Activated T-cell treated with anti-CD3 and anti-CD28 coated beads, Interleukin-2, amount 50 U/mL, for 72 hours (primary cell): ENCODE measurements around the gene BHLHE41. TPM values are rescaled to one million over a fixed set of nuclear protein-coding genes. Genes with fewer than 3 reads are reported as not detected.
A peak's percentile ranks its signal among the peaks of the same experiment; 100 is the strongest.

Experiments
- ATAC-seq, 2 donors: fragments of 150-1000 bp; cut with Tn5 transposase; replicated peaks in 1 of 2; 2 replicates each; pipeline ENCODE4 v1.10.0; 2021; ENCODE audit warnings: moderate library complexity in 2 of 2, mild to moderate bottlenecking in 1 of 2
- DNase-seq, 2 donors: peaks; one replicate each; pipeline ENCODE4 v3.0.0; 2021 to 2022; ENCODE audit warnings: mixed read lengths in 1 of 2
- H3K27ac Mint-ChIP-seq: one replicate; pipeline ENCODE4 v1.8.0; 2022; ENCODE audit warnings: mild to moderate bottlenecking, moderate library complexity, mixed read lengths
- H3K27me3 Mint-ChIP-seq: one replicate; pipeline ENCODE4 v1.8.0; 2022; ENCODE audit warnings: low read depth, mixed read lengths
- H3K36me3 Mint-ChIP-seq, 2 donors: one replicate each; pipeline ENCODE4 v1.8.0; 2022; ENCODE audit warnings: mixed read lengths in 2 of 2, mild to moderate bottlenecking in 1 of 2; ENCODE audit not compliant: insufficient read depth in 2 of 2
- H3K4me1 Mint-ChIP-seq: one replicate; pipeline ENCODE4 v1.8.0; 2022; ENCODE audit warnings: low read depth, mixed read lengths
- H3K4me3 Mint-ChIP-seq, 2 donors: one replicate each; pipeline ENCODE4 v1.8.0; 2022; ENCODE audit warnings: mild to moderate bottlenecking in 2 of 2, mixed read lengths in 2 of 2, moderate library complexity in 2 of 2
- H3K9me3 Mint-ChIP-seq, 2 donors: one replicate each; pipeline ENCODE4 v1.8.0; 2022; ENCODE audit warnings: mixed read lengths in 2 of 2
- total RNA-seq, 2 donors: library from RNA; stranded (reverse); gene quantifications; one replicate each; pipeline ENCODE4 v1.2.3, GENCODE V29; 2022

Gene BHLHE41
- total RNA-seq, 2 donors from 2014 or later: not detected

DNA sequence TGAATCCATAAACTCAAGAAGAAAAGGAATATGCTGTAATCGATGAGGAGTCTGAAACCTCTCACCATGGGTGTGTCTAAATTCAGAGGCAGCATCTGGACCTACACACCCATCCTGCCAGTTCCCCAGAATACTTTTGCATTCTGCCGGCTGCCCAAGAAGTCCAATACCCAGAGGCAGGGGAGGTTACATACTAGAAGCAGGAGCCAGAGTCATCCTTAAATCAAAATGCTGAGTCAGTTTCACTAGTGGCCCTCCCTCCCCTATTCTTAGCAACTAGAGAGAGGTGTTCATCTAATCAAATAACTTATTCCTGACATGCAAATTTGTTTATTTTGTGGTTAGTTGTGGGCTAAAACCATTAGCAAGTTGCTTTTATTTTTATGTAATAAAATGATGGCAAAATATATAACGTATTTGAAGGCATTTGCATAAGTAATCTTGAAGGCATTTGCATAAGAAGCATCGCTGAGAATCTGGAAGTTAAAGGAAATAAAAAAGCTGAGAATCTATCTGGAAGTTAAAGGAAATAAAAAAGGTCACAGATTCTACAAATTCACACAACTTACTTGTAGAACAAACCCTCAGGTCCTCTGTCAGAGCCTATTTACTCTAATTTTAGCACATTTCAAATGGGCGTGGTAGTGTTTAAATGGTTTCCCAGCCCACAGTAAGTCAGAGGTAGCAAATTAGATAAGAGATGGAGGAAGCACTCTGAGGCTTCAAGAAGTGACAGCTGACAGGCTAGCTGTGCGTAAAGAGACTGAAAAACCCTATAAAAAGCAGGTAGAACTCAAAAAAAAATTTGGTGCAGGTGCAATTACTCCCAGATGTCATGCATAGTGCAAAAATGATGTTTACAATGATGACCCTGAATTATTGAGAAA lies 7.8 kb downstream of the BHLHE41 start:
- DNase-seq (no peak), ATAC-seq (no peak)
- no peaks in the 10 kb centered on the region for H3K36me3 Mint-ChIP-seq
- H3K4me3 Mint-ChIP-seq: no peak overlapping the region
- no peaks in the 10 kb centered on the region for H3K9me3 Mint-ChIP-seq
- peaks cover 65% of the 10 kb centered on the region for H3K27me3 Mint-ChIP-seq
- H3K27ac Mint-ChIP-seq: no peak overlapping the region
- H3K4me1 Mint-ChIP-seq: peaks cover 16% of the 10 kb centered on the region

DNA sequence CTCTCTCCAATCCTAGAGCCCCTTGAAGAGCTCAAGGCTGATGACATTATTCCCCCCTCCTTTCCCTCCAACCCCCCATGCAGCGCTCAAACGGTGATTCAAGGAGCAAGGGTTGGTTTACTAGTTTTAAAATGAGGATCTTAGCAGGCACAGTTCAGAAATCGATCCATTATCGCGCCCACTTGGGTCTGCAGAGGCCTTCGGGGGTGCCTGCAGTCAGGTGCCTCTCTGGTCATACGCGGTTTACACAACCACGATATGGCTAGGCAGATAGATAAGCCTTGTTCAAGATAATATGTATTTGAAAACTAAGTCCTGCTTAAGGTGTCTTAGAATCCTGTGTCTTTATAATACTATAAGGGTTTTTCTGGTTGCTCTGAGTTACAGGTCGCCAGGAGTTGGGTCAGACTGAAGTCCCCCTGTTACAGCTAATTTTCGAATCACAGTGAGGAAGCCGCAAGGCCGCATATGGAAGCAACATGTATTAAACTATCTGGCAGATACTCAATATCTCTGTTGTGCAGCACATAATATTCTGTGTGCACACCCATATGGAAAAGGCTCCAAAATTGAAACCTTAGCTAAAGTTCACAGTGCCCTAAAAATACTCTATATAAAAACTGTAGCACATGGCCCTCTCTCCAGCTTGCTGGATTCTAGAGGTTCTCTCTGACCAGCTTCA lies 10.0 kb downstream of the BHLHE41 start:
- peaks cover 11% of the 10 kb centered on the region for H3K4me1 Mint-ChIP-seq
- ATAC-seq: no peak
- no peaks in the 10 kb centered on the region for H3K36me3 Mint-ChIP-seq
- DNase-seq: no peak
- no peaks in the 10 kb centered on the region for H3K9me3 Mint-ChIP-seq
- peaks cover 49% of the 10 kb centered on the region for H3K27me3 Mint-ChIP-seq
- peak overlapping the region; percentile 60 to 72 for H3K4me3 Mint-ChIP-seq
- H3K27ac Mint-ChIP-seq: no peak overlapping the region

DNA sequence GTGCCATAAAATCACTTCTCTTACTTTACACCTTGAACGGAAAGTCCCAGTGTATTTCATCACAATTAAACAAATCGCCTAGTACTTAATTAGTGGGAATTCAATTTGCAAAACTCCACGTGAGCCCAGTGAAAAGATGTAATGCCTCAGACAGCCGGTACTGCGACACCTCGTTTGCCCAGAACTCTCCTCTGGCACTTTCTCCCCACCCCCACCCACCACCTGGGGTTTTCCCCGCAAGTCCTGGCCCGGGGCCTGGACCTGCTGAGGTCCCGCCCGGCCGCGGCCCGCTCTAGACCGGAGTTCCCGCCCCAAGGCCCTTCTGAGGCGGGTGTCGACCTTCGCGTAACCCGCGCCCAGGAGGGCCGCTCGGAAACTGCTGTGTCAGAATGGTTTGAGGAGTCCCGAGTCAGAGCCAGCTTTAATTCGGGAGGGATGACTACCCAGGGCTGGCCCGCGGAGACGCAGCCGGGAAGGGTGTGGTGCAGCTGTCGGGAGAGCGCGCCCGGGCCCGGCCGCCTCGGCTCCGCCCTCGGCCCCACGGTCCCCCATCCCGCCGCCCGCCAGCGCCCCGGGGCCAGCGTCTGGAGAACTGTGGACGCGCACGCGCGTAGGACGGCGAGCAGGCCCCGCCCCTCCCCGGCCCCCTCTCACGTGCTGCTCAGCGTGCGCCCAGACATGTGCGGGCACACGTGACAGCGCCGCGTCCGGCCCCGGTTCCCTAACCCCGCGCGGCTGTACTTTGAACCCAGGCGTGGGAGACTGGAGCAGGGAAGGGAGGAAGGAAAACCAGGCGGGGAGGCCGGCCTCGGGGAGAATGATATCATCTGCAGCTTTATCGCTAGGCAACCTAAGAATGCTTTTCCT lies 10.8 kb downstream of the BHLHE41 start:
- Mint-ChIP-seq H3K27ac (no peak overlapping the region), H3K4me3 (peak overlapping the region; percentile 77 to 85), H3K9me3 (no peaks in the 10 kb centered on the region), H3K36me3 (no peaks in the 10 kb centered on the region), H3K27me3 (peaks cover 47% of the 10 kb centered on the region), H3K4me1 (peaks cover 11% of the 10 kb centered on the region)
- peak; percentile 92 to 93 for ATAC-seq
- DNase-seq: peak; percentile 74 to 80

DNA sequence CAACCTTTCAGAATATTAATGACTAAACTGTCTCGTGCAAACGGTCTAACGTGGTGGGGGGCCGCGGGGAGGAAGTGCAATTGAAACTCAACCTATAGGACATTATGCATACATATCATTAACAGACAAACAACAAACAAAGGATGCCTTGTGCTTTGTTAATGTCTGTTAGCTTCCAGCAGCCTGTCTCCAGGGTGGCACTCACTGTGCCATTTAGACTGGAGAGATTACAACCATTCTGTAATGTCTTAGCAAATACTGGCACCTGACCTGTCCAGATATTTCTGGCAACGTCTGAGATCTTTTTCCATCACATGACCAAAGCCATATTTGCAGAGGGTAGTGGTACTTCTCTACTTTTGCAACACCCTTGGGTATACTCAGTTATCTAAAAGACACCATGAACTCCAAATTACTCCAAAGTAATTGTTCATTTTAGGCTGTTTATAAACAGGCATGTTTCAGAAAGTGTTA lies 11.6 kb downstream of the BHLHE41 start:
- H3K9me3 Mint-ChIP-seq: no peaks in the 10 kb centered on the region
- peak overlapping the region; percentile 77 to 85 for H3K4me3 Mint-ChIP-seq
- H3K27ac Mint-ChIP-seq: no peak overlapping the region
- no peaks in the 10 kb centered on the region for H3K36me3 Mint-ChIP-seq
- ATAC-seq (no peak), DNase-seq (no peak)
- H3K4me1 Mint-ChIP-seq: peaks cover 11% of the 10 kb centered on the region
- peaks cover 45% of the 10 kb centered on the region for H3K27me3 Mint-ChIP-seq

DNA sequence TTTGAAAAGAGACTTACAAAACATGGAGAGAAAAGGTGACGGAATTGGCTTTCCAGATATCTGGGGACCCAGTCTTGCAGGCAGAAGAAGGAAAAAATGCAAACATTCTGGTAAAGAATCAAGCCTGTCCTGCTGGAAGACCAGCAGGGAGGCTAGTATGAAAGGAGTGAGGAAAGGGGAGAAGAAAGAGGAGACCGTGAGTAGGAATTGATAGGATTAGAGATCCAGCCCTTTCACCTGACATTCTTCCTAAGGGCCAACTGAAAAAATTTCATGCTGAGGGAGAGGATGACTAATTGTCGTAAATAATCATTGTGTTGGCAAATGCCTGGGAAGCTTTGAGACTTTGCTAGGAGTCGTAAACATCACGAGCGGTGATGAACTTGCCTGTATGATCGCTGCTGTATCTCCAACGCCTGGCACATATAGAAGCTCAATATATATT lies 12.1 kb downstream of the BHLHE41 start:
- Mint-ChIP-seq H3K4me3 (peak overlapping the region in 1 of 2 donors; percentile 21), H3K27ac (no peak overlapping the region), H3K27me3 (peaks cover 43% of the 10 kb centered on the region), H3K36me3 (no peaks in the 10 kb centered on the region), H3K9me3 (no peaks in the 10 kb centered on the region), H3K4me1 (peaks cover 11% of the 10 kb centered on the region)
- no peak for DNase-seq
- ATAC-seq: no peak

DNA sequence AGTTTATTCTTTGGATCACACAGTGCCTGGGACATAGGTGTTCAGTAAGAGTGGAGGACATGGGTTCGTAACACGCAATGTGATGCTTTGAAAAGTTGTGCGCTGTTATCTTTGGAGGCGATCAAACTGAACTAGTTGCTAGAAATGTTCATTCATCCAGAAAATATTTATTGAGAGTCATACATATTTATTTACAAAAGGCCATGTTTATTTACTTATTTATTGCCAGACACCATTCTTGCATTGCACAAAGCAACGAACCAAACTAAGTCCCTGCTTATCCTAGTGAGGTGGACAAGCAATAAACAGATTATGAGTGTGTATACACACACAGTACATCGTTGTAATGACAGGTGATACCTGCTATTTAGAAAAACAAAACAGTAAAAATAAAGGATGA lies 12.6 kb downstream of the BHLHE41 start:
- Mint-ChIP-seq H3K27me3 (peaks cover 38% of the 10 kb centered on the region), H3K27ac (no peak overlapping the region), H3K36me3 (no peaks in the 10 kb centered on the region), H3K9me3 (no peaks in the 10 kb centered on the region), H3K4me1 (peaks cover 11% of the 10 kb centered on the region), H3K4me3 (peak overlapping the region in 1 of 2 donors; percentile 21)
- DNase-seq: no peak
- ATAC-seq: no peak

DNA sequence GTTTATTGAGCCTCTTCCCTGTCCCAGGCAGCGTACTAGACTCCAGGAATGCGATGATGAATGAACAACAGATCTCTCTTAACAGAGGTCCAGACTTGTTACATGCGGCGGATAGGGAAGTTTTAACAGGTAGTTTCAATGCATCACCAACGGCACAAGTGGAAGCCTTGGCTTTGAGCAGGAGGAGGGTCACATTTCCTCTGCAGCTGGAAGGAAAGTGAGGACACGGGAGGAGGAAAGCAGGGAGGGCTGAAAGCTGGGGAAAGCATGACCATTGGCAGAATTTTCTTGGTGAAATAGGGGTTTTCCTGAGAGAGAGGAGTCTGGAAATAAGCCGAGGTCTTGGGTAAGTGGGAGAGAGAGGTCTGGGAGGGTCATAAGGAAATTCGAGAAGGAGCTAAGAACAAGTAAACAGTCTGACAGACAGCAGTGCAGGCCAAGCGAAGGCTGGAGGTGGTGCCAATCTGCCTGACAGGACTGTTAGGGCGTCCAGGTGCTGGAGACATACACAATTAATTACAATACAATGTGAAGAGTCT lies 15.4 kb downstream of the BHLHE41 start:
- H3K27me3 Mint-ChIP-seq: peaks cover 28% of the 10 kb centered on the region

DNA sequence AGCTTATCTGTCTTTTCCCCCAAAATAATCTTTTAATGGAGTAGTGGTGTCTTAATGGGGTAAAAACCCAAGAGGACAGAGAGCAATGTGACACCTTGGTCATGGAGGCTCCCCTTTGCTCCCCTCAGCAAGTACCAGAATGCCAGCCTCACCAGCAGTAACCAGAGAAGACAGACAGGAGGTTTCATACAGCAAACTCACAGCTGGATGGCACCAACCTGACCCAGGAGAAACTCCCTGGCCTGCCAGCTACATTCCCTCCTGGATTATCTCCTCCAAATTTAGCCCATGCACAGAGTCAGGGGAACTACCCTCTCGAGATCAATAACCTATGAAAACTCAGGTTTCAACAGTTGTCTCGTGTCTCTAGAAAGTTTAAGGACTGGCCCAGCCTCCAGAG lies 15.9 kb downstream of the BHLHE41 start:
- H3K36me3 Mint-ChIP-seq: no peaks in the 10 kb centered on the region

More for the DNA sequence above, 15.4 kb downstream of the BHLHE41 start:
- H3K9me3 Mint-ChIP-seq: no peaks in the 10 kb centered on the region
- no peaks in the 10 kb centered on the region for H3K36me3 Mint-ChIP-seq
- peaks cover 6% of the 10 kb centered on the region for H3K4me1 Mint-ChIP-seq
- no peak overlapping the region for H3K27ac Mint-ChIP-seq
- ATAC-seq: no peak
- H3K4me3 Mint-ChIP-seq: no peak overlapping the region
- DNase-seq: no peak

DNA sequence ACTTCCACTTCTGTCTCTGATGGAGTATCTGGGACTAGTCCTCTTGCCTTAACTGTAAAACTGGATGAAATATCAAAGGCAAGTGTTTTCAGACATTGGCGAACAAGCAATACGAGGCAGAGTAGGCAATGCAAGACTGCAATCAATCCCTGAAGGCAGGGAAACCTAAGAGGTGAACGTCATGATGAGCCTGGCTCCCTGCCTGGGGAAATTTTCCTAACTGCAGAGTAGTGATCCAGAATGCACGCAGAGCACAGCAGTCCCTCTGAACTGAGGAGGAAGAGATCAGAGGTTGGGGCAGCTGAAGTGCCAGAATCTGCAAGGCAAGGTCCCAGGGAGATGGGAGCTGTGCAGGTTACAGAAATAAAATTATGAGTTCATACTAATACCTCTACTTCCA lies 18.5 kb downstream of the BHLHE41 start:
- DNase-seq (no peak), ATAC-seq (no peak)
- no peaks in the 10 kb centered on the region for H3K9me3 Mint-ChIP-seq
- no peaks in the 10 kb centered on the region for H3K36me3 Mint-ChIP-seq
- H3K4me1 Mint-ChIP-seq: no peaks in the 10 kb centered on the region
- no peak overlapping the region for H3K4me3 Mint-ChIP-seq
- H3K27me3 Mint-ChIP-seq: peaks cover 20% of the 10 kb centered on the region
- no peak overlapping the region for H3K27ac Mint-ChIP-seq

More for the DNA sequence above, 15.9 kb downstream of the BHLHE41 start:
- DNase-seq: no peak
- Mint-ChIP-seq H3K27ac (no peak overlapping the region), H3K4me3 (no peak overlapping the region), H3K4me1 (peaks cover 6% of the 10 kb centered on the region), H3K9me3 (no peaks in the 10 kb centered on the region), H3K27me3 (peaks cover 28% of the 10 kb centered on the region)
- no peak for ATAC-seq

DNA sequence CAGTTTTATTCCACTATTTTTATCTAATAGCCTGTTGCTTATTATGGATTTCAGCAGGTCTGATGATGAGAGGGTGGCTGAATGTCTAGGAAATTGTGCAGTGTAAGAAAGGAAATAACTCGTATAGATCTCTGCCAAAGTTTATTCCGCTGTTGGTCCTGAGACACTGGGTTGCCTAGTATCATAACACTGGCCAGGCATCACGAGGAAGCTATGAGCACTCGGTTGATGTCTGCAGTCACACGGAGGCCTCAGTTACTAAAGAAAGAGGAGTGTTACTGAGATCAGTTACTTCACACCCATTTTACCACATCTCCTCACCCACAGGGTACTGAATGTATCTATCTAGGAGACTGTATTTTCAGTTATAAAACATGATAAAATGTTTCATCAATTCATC lies 21.9 kb downstream of the BHLHE41 start:
- H3K4me3 Mint-ChIP-seq: no peak overlapping the region
- no peaks in the 10 kb centered on the region for H3K36me3 Mint-ChIP-seq
- DNase-seq (no peak), ATAC-seq (no peak)
- no peaks in the 10 kb centered on the region for H3K9me3 Mint-ChIP-seq
- no peaks in the 10 kb centered on the region for H3K4me1 Mint-ChIP-seq
- H3K27ac Mint-ChIP-seq: no peak overlapping the region
- H3K27me3 Mint-ChIP-seq: peaks cover 26% of the 10 kb centered on the region

DNA sequence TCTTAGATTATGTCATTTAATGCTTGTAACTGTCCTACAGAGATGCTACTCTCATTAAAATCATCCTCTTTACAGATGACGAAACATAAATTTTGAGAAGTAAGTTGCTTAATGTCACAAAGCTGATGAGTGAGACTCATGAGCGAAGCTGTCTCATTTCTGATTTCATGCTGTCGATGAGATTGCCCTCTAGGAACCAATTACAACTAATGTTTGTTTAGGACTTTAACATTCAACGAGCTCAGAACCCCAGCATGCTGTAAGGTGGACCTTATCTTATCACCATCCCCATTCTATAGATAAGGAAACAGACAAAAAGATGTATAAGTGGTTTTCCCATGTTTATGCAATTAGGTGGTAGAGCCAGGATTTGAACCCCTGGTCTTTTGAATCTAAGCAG lies 23.1 kb downstream of the BHLHE41 start:
- peaks cover 28% of the 10 kb centered on the region for H3K27me3 Mint-ChIP-seq
- no peaks in the 10 kb centered on the region for H3K4me1 Mint-ChIP-seq
- no peak overlapping the region for H3K27ac Mint-ChIP-seq
- H3K36me3 Mint-ChIP-seq: no peaks in the 10 kb centered on the region
- DNase-seq (no peak), ATAC-seq (no peak)
- H3K4me3 Mint-ChIP-seq: no peak overlapping the region
- H3K9me3 Mint-ChIP-seq: no peaks in the 10 kb centered on the region

DNA sequence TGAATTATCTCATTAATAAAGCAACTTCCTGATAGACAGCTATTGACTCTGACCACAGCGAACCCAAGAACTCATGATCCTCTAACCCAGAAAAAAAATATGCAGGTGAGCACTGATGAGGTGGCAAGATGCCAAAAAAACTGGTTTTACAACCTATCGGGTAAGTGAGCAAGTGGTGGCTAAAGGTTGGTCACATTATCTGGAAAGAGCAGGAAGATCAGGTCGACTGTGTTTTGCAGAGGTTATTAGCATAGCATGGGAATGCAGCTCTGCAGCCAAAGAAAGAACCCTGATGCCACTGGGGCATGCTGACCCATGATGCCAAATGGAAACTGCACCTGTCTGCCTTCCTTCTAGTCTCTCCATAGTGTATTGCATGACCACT lies 23.5 kb downstream of the BHLHE41 start:
- no peak overlapping the region for H3K27ac Mint-ChIP-seq
- no peaks in the 10 kb centered on the region for H3K9me3 Mint-ChIP-seq
- no peaks in the 10 kb centered on the region for H3K4me1 Mint-ChIP-seq
- no peak for ATAC-seq
- no peak overlapping the region for H3K4me3 Mint-ChIP-seq
- no peak for DNase-seq
- H3K36me3 Mint-ChIP-seq: no peaks in the 10 kb centered on the region
- H3K27me3 Mint-ChIP-seq: peaks cover 28% of the 10 kb centered on the region
